ENCODE data around the gene MTMR6. TPM values are rescaled to one million over a fixed set of nuclear protein-coding genes. Genes with fewer than 3 reads are reported as not detected.

Gene MTMR6
- total RNA-seq: 19.8 and 24.6 TPM in 2 replicates

GRCh38 chr13:25286969-25287961, at the start of gene MTMR6:
Gene MTMR6, minus strand, starts transcription at chr13:25287488. Its CDS starts 241 bp downstream, at chr13:25287247.
- DNase-seq (ENCODE audit: low read depth in 2 of 2): peak; percentile 91 to 92

GRCh38 chr13:25335856-25336255, 48.6 kb upstream of the MTMR6 start:
- no peak for DNase-seq (ENCODE audit: low read depth in 2 of 2)

- DNase-seq (ENCODE audit: low read depth in 2 of 2): no peak
Observed at GRCh38 chr13:25330541-25330940, 43.3 kb upstream of the MTMR6 start.

- DNase-seq (ENCODE audit: low read depth in 2 of 2): no peak
Observed at GRCh38 chr13:25329706-25330105, 42.4 kb upstream of the MTMR6 start.

GRCh38 chr13:25324100-25324499, 36.8 kb upstream of the MTMR6 start:
- no peak for DNase-seq (ENCODE audit: low read depth in 2 of 2)

GRCh38 chr13:25319771-25320170, 32.5 kb upstream of the MTMR6 start:
- no peak for DNase-seq (ENCODE audit: low read depth in 2 of 2)

- peak in 1 of 2 donors; percentile 57 for DNase-seq (ENCODE audit: low read depth in 2 of 2)
Observed at GRCh38 chr13:25318946-25319345, 31.7 kb upstream of the MTMR6 start.

- no peak for DNase-seq (ENCODE audit: low read depth in 2 of 2)
Observed at GRCh38 chr13:25310891-25311290, 23.6 kb upstream of the MTMR6 start.

- DNase-seq (ENCODE audit: low read depth in 2 of 2): no peak
Observed at GRCh38 chr13:25306671-25307464, 19.6 kb upstream of the MTMR6 start.

- no peak for DNase-seq (ENCODE audit: low read depth in 2 of 2)
Observed at GRCh38 chr13:25302121-25302520, 14.8 kb upstream of the MTMR6 start.

GRCh38 chr13:25301347-25302113, 14.2 kb upstream of the MTMR6 start, which contains the start of gene NUP58:
Gene NUP58, plus strand, starts transcription at chr13:25301625. Its CDS starts 149 bp downstream, at chr13:25301774.
- peak; percentile 97 for DNase-seq (ENCODE audit: low read depth in 2 of 2)

GRCh38 chr13:25300861-25301346, 13.6 kb upstream of the MTMR6 start:
- peak in 1 of 2 donors; percentile 19 for DNase-seq (ENCODE audit: low read depth in 2 of 2)

GRCh38 chr13:25295701-25296100, 8.4 kb upstream of the MTMR6 start:
- DNase-seq (ENCODE audit: low read depth in 2 of 2): no peak

GRCh38 chr13:25295228-25295627, 7.9 kb upstream of the MTMR6 start:
- DNase-seq (ENCODE audit: low read depth in 2 of 2): no peak

- DNase-seq (ENCODE audit: low read depth in 2 of 2): no peak
Observed at GRCh38 chr13:25292301-25292700, 5.0 kb upstream of the MTMR6 start.

- no peak for DNase-seq (ENCODE audit: low read depth in 2 of 2)
Observed at GRCh38 chr13:25291691-25292090, 4.4 kb upstream of the MTMR6 start.

- no peak for DNase-seq (ENCODE audit: low read depth in 2 of 2)
Observed at GRCh38 chr13:25288966-25289365, 1.7 kb upstream of the MTMR6 start.

- peak; percentile 57 to 63 for DNase-seq (ENCODE audit: low read depth in 2 of 2)
Observed at GRCh38 chr13:25286308-25286968, 850 bp downstream of the MTMR6 start.

GRCh38 chr13:25281935-25282332, 5.4 kb downstream of the MTMR6 start:
- no peak for DNase-seq (ENCODE audit: low read depth in 2 of 2)

- peak in 1 of 2 donors; percentile 15 for DNase-seq (ENCODE audit: low read depth in 2 of 2)
Observed at GRCh38 chr13:25281193-25281934, 5.9 kb downstream of the MTMR6 start.

Data from lung microvascular endothelial cell (primary cell).